ENCODE measurements around the gene GPHN.

The GPHN gene

GRCh38 chr14:67167420-67168109 lies 659.6 kb downstream of the GPHN start:
- DNase-seq (ENCODE audit: low spot score), result no peak

GRCh38 chr14:67168110-67168441 lies 660.1 kb downstream of the GPHN start:
- DNase-seq (ENCODE audit: low spot score), result no peak

- DNase-seq (ENCODE audit: low spot score), result no peak
These were observed 662.7 kb downstream of the GPHN start for GRCh38 chr14:67170660-67171059.

- DNase-seq (ENCODE audit: low spot score), result no peak
These were observed 664.1 kb downstream of the GPHN start for GRCh38 chr14:67172056-67172455.

- no peak for DNase-seq (ENCODE audit: low spot score)
These were observed 664.6 kb downstream of the GPHN start for GRCh38 chr14:67172520-67172919.

DNA sequence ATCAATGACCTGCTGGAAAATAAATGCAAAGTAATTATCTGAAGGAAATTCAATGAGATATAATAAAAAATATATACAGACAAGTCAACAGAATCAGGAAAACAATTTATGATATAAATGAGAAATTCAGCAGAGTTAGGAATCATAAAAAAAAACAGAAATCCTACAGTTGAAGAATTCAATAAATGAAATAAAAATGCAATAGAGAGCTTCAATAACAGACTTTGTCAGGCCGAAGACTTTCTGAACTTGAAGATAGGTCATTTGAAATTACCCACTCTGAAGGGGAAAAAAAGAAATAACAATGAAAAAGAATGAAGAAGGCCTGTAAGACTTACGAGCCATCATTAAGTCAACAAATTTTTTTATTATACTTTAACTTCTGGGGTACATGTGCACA lies 665.8 kb downstream of the GPHN start:
- no peak for DNase-seq (ENCODE audit: low spot score)

- no peak for DNase-seq (ENCODE audit: low spot score)
These were observed 678.3 kb downstream of the GPHN start for GRCh38 chr14:67186172-67186768.

- peak; percentile 72 for DNase-seq (ENCODE audit: low spot score)
These were observed 679.0 kb downstream of the GPHN start for GRCh38 chr14:67186789-67187584.

- DNase-seq (ENCODE audit: low spot score), result peak; percentile 22
These were observed 679.9 kb downstream of the GPHN start for GRCh38 chr14:67187826-67188225.

DNA sequence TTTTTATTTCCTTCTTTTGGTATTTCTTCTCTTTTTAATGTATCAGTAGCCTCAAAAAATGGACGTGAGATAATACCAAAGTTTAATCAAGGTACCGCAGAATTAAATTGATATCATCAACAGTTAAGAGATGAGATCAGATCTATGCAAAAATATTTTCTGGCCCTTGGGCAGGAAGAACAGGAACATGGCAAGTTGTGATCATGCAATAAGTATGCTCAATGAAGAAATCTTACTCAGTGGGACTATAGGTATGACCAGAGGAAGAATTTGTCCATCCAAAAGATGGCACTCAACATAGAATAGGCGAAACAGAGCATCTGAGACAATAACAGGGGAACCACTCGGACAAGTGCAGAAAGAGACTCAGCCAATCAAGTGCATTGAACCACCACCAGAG lies 680.4 kb downstream of the GPHN start:
- DNase-seq (ENCODE audit: low spot score), result no peak

DNA sequence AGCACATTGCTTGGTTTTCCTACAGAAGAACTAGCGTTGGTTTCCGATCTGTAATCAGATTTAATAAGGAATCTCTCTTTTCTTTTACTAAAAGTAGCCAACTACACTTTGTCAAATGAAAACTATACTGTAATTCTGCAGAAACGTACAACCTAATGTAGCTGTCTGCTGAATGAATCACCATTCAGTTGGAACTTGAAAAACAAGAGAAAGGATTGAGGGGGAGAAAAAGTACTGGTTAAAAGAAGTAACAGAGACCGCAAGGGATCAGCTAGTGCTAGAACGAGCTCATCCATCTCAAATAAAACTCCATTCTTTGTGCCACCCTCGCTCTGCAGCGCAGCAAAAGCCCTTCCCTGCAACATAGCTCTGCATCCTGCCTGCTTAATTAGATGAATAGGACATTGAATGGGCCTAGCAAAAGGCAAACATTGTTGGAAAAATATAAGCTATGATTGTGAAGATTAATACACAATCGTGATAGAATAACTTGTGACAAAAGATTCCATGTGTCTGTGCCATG lies 683.9 kb downstream of the GPHN start:
- no peak for DNase-seq (ENCODE audit: low spot score)

DNA sequence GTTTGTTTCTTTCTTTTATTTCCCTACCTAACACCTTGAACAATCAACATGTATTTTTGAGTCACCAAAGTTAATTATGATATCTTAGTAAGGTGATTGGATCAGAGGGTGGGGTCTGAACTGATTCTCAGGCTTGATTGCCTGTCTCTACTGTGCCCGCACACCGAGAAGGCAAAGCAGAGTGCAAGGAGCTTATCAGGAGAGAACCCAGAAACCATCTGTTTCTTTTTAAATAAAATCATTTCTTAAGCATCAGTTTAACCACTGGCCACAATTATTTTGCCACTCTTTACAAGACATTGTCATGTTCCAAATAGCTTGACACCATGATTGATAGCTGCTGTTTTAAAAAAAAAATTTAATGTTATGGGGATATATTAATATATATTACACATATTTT lies 684.4 kb downstream of the GPHN start:
- DNase-seq (ENCODE audit: low spot score), result no peak

GRCh38 chr14:67195279-67195678 lies 687.3 kb downstream of the GPHN start:
- no peak for DNase-seq (ENCODE audit: low spot score)

GRCh38 chr14:67199016-67199415 lies 691.1 kb downstream of the GPHN start:
- DNase-seq (ENCODE audit: low spot score), result no peak

- DNase-seq (ENCODE audit: low spot score), result no peak
These were observed 699.9 kb downstream of the GPHN start for GRCh38 chr14:67207810-67208209.

- no peak for DNase-seq (ENCODE audit: low spot score)
These were observed 710.2 kb downstream of the GPHN start for GRCh38 chr14:67218126-67218525.

DNA sequence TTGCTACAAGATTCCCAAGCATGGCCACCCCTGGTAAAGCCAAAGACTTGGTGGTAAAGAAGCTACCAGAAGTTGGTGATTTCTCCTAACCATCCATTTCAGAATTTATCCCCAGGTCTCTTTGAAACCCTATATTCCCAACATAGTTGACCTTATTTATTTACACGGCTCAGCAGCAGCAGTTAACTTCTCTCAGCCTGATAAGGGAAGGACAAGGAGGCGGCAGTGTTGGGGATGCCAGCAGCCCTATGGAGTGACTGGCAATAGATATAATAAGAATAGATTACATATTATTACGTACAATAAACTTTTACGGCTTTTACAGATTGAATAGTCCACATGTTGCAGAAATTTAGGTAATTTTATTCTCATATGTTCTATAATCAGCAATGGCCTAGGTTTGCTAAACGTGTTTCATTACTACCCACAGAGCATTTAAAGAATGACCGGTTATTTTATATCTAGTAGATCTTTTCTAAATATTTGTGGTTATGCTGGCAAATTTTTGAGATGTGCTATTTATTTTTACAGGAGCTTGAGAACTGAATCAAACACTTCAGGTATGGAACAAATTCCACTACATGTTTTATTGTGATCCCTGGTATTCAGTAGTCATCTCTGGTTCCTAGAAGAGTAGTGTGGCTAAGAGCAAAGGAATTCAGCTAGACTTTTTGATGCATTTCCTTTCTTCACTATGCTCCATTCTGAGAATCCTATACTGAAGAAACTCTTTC lies 713.5 kb downstream of the GPHN start:
- DNase-seq (ENCODE audit: low spot score), result peak; percentile 68

- DNase-seq (ENCODE audit: low spot score), result no peak
These were observed 714.0 kb downstream of the GPHN start for GRCh38 chr14:67221982-67222328.

- DNase-seq (ENCODE audit: low spot score), result no peak
These were observed 717.6 kb downstream of the GPHN start for GRCh38 chr14:67225523-67225922.

GRCh38 chr14:67228325-67228984 lies 720.5 kb downstream of the GPHN start:
- no peak for DNase-seq (ENCODE audit: low spot score)
